HG03432 (cell line): Measurements from ENCODE around the gene ORAI1.
"Not testable (repeated sequence)": the region's sequence is repeated elsewhere in the genome, so short reads cannot be mapped to it uniquely, and the experiment has no call there.

Experiments
- ATAC-seq: cut with Tn5 transposase; IDR thresholded peaks from one replicate; pipeline ENCODE4 v1.9.1; 2021; ENCODE audit warnings: mild to moderate bottlenecking, moderate library complexity; ENCODE audit not compliant: unreplicated experiment

The ORAI1 gene

DNA sequence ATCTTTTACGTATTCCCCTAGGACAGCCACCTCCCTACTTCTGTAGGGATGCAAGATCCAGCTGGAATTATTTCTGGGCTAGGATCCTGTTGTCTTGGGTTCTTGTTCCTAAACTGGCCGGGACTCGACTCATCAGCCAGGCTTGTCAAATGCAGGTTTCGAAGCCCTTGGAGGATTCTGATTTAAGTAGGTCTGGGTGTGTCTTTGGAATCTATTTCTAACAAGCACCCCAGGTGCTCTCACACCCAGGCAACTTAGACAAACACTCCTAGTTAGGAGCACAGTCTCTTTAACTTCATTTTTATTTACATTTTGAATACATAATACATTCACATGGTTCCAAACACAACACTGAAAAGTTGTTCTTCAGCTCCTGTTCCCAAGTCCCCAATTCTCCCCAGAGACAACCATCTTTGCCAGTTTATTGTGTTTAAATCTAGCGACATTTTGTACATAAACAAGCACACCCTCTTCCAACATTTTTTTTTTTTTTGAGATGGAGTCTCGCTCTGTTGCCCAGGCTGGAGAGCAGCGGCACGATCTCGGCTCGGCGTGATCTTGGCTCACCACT is 22.2 kb downstream of the ORAI1 start:
- ATAC-seq, result no peak

DNA sequence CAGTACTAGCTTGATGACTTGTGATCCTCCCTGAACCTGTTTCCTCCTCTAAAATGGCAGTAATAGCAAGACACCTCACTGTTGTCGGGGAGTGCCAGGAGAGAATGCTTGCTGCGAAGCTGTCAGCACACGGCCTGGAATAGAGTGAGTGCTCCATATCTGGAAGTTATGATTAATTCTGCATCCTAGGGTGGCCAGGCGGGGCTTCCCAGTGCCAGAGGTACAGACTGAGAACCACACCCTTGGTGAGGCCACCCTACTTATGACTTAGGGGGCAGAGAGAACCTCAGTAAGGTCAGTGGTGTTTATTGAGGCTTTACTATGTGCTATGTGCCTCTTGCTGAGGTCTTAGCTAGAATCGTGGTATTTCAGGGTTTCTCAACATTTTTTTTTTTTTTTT is 23.0 kb downstream of the ORAI1 start:
- ATAC-seq, result no peak

GRCh38 chr12:121649819-121650353 is 23.6 kb downstream of the ORAI1 start:
- ATAC-seq, result no peak

- ATAC-seq, result no peak
Observed at GRCh38 chr12:121651320-121651719, 25.0 kb downstream of the ORAI1 start.

DNA sequence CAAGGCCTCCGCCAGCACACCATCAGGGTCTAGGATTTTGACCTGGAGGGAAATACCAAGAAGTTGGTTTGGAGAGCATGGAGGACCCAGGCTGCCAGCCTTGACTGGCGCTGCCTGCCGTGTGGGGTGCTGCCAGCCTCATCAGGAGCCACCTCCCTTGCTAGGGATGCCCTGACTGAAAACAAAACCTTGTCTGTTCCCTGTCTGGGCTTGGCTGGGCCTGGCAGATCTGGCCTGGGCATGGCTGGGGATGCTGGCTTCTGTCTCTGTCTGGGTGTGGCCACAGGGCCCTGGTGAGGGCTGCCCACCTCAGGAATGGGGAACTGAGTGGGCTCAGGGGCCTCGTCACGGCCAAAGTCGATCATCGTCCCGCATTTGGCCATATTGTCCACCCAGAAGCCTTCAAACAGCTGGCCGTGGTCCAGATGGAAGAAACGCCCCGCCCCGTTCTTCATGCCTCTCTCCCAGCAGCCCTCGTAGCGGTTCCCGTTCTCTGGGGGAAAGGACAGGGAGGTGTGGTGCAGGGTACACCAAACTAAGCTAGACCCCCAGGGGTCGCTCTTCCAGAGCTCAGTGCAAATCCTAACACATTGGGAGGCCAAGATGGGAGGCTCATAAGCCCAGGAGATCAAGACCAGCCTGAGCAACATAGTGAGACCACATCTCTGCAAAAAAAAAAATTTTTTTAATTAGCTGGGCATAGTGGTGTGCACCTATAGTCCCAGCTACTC is 26.6 kb downstream of the ORAI1 start:
- ATAC-seq, result no peak

GRCh38 chr12:121653999-121654398 is 27.7 kb downstream of the ORAI1 start:
- ATAC-seq, result no peak

DNA sequence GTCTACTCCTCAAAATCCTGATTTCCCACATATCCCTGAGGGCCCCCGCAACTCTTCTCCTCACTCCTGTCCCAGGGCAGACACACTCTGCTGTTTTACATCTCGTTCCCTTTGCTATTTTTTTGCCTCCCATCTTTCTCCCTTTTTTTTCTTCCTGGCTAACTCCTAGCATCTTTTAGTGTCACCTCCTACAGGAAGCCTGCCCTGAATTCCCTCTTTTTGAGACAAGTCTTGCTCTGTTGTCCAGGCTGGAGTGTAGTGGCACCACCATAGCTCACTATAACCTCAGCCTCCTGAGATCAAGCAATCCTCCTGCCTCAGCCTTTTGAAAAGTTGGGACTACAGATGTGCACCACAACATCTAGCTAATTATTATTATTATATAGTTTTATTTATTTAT is 29.8 kb downstream of the ORAI1 start:
- no peak for ATAC-seq

DNA sequence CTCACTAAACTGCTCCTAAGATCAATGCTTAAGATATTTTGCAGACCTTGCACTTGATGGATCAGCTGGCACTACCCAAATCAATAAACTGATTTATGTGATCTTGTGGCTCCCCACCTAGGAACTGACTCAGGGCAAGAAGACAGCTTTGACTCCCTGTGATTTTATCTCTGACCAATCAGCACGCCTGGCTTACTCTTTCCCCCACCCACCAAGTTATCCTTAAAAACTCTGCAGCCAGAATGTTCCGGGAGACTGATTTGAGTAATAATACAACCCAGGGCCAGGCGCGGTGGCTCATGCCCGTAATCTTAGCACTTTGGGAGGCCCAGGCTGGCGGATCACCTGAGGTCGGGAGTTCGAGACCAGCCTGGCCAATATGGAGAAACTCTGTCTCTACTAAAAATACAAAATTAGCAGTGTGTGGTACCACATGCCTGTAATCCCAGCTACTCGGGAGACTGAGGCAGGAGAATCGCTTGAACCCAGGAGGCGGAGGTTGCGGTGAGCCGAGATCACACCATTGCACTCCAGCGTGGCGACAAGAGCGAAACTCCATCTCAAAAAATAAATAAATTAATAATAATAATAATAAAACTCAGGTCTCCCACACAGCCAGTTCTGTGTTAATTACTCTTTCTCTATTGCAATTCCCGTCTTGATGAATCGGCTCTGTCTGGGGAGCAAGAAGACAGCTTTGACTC is 31.1 kb downstream of the ORAI1 start:
- no peak for ATAC-seq

DNA sequence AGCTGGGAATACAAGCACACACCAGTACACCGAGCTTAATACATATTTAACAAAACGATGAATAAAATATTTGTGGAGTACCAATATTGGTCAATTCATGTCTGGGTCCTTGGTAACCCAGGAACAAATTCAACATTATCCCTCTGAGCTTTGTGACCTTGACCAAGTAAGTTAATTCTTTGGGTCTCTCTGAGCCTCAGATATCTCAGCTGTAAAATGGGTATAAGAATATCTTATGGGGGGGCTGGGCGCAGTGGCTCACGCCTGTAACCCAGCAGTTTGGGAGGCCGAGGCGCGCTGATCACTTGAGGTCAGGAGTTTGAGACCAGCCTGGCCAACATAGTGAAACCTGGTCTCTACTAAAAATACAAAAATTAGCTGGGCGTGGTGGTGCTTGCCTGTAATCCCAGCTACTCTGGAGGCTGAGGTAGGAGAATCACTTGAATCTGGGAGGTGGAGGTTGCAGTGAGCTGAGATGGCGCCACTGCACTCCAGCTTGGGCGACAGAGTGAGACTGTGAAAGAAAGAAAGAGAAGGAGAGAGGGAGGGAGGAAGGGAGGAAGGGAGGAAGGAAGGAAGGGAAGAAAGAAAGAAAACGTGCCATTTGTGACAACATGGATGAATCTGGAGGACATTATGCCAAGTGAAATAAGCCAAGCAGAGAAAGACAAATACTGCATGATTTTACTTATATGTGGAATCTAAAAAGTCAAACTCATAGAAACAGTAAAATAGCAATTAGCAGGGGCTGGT is 35.2 kb downstream of the ORAI1 start:
- ATAC-seq, result not testable (repeated sequence)

DNA sequence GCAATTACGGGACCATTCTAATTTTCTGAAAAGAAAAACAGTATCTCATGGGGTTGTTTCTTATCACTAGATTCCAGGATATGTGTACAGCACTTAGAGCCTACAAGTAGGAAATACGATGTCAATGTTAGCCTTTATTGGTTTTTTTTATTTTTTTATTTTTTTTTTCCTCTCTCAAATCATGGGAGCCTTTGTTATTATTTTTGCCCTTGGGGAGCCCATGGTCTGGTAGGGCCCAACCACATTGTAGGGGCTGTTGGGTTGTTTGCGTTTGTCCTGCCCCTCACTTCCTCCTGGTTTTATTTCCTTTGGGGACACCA is 37.2 kb downstream of the ORAI1 start:
- ATAC-seq, result no peak

GRCh38 chr12:121666829-121667228 is 40.5 kb downstream of the ORAI1 start:
- ATAC-seq, result not testable (repeated sequence)

DNA sequence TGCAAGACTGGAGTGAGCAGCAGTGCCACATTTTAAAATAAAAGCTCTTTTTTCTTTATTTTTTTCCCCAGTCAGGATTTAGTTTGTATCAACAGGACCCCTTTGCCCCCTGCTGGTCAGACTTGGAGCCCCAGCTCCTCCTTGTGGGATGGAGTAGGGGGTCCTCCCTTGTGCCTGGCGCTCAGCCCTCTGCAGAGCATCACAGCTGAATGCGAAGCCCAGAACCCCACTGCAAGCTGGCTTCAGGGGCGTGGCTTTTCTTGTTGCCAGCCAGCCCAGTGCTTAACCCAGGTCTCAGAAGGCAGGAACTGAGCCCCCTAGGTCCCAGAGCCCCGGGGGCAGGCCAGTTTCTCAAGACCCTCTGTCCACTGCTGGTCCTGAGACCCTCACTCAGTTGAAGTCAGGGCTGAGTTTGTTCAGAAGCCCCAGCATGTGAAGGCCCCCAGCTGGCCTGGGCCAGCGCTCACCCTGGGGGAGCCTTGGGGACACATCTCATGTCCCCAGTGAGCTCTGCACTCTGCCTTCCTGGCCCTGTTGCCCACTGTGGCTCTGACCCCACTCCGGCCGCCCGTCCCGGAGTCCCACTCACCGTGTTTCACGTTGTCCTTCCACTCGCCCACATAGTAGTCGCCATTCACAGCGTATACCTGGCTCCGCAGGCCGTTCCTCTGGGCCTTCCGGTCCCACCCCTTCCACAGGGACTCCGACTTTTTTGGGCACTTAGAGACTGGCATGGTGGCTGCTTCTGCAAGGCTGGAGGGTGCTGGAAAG is 42.6 kb downstream of the ORAI1 start:
- no peak for ATAC-seq

DNA sequence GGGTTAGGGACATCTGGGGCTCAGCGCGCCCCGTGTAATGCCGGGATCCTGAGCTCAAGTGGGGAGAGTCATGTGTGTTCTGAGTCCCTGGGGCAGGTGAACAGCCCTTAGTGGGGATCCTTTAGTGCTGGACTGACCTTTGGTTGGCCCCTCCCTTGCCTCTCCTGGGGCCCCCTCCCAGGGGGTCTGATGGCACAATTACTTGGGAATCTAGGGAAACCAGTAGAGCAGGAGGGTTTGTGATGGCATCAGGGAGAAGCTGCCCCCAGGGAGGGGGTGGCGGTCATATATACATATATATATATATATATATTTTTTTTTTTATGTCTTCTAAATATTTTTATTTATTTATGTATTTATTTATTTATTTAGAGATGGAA is 43.2 kb downstream of the ORAI1 start, which contains the start of gene MORN3:
Gene MORN3, minus strand, starts transcription at position 134 of the 380 bp plus-strand sequence. CDS start 171 bp downstream, outside the sequence.
- ATAC-seq, result no peak

- no peak for ATAC-seq
Observed at GRCh38 chr12:121673013-121673511, 46.7 kb downstream of the ORAI1 start.

- ATAC-seq, result no peak
Observed at GRCh38 chr12:121676190-121676589, 49.9 kb downstream of the ORAI1 start.

DNA sequence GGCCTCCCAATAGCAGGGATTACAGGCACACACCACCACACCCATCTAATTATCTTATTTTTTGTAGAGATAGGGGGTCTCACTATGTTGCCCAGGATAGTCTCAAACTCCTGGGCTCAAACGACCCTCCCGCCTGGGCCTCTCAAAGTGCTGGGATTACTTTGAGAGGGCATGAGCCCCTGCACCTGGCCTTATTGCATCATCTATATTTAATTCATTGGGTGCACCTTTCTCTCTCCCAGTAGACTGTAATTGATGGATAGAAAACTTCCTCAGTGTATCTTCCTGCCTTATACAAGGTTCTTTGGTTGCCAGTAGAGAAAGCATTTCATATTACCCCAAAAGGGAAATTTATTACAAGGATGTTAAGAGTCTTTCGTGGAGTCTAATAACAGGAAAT is 52.0 kb downstream of the ORAI1 start:
- ATAC-seq, result no peak

DNA sequence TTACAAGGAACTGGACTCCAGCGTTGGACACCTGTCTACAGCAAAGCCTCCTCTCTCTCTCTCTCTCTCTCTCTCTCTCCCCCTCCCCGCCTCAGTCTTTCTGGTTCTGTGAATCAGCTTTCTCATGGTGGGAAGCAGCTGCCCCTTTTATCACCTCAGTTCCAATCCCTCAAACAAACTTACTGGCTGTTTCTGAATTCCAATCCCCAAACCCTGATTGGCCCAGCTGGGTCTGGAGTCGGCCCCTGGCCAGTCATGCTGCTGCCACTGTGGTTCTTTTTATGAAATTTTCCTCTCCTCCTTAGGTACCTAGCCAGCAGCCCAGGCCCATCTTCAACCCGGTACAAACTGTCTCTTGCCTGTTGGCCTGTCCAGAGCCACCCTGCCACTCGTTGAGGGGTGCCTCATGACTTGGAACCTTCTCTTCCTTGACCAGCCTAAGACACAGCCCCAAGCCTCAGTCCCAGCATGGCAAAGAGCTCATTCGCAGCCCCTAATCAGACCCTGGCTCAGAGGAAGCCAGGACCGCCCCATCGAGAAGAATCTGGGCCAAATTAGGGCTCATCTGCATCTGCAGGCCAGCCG is 52.5 kb downstream of the ORAI1 start:
- ATAC-seq, result no peak

DNA sequence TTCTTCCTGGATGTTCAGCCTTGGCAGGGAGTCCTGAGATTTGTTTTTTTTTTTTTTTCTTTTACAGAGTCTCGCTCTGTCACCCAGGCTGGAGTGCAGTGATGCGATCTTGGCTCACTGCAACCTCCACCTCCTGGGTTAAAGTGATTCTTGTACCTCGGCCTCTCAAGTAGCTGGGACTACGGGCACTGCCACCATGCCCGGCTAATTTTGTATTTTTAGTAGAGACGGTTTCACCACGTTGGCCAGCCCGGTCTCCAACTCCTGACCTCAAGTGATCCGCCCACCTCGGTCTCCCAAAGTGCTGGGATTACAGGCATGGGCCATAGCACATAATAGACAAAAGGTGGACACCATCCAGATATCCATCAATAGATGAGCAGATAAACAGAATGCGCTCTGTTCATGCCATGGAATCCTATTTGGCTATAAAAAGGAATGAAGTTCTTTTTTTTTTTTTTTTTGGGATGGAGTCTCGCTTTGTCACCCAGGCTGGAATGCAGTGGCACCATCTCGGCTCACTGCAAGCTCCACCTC is 53.4 kb downstream of the ORAI1 start:
- not testable (repeated sequence) for ATAC-seq

DNA sequence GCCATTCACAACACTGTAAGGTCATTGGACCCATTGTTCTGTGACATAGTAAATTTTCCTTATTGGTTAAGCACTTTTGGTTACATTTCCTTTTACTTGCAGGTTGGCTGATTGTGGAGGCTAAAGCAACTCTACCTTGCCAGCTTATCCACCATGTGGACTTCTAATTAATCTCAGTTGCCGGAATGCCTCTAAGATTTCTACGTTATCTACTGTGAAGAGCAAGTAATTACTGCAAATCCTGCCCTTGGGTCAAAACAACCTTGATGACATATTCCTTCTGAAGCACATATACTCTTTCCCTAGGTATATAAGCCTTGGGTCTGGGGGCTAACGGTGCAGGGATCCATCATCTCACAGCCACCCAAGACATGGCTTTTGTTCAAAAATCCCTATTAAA is 62.6 kb downstream of the ORAI1 start:
- no peak for ATAC-seq

- ATAC-seq, result no peak
Observed at GRCh38 chr12:121689430-121689829, 63.1 kb downstream of the ORAI1 start.
